HG03045 (cell line): ENCODE results near the gene PDZRN3.

ENCODE experiments used
- ATAC-seq: cut with Tn5 transposase; IDR thresholded peaks from one replicate; pipeline ENCODE4 v1.9.1; 2021; ENCODE audit warnings: mild to moderate bottlenecking, moderate library complexity; ENCODE audit not compliant: unreplicated experiment

The PDZRN3 gene

DNA sequence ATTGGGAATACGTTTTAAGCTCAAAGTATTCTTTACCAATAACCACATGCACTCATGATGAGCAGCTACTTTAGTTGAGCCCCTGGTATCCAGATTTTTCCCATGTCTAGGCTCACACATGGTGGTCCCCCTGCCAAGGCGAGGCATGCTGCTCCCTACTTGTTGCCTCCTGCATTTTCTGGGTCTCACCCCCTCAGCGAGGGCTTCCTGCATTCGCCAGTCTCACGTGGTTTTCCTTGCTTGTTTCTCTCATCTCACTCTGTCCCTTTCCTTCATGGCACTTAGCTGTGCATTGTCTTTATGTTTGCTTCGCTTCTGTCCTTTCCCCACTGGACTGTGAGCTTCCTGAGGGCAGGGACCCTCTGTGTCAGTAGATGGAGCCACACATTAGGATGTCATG, 99.2 kb downstream of the PDZRN3 start:
- no peak for ATAC-seq

DNA sequence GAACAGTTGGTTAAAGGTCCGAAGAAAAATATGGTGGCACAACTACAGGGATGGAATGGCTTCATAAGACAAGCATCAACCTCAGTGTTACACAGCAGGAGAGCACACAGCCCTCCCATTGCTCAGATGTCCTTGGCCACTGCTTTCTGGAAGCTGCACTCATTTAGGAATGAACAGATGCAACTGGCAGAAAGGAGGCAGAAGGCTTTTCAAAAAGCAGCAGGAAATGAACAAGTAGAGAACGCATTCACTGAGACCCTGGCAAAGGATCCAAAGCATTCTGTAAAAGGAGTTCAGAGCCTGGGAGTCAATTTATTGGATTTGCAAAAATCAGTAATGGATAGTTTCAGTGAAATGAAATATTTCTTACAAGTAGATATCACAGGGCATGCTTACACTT, 101.1 kb downstream of the PDZRN3 start:
- ATAC-seq, result no peak

DNA sequence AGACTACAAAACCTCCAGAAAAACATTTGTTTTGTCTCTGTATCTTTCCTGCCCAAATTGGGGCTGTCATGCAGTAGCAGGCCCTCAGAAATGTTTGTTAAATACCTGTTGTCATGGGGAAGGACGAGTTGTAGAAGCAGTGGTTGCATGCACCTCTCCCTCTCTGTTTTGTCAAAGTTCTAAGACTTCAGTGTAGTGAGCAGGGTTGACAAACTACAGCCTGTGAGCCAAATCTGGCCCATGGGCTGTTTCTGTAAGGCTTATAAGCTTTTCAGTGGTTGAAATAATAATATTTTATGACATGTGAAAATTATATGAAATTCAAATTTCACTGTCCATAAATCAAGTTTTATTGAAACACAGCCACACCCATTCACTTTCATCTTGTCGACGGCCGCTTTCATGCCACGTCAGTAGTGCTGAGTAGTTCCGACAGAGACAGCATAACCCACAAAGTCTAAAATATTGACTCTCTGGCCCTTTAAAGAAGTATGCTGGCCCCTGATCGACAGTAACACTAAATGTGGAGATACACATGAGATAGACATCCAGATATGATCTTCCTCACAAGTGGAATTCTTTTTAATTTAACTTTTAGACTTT, 102.9 kb downstream of the PDZRN3 start:
- no peak for ATAC-seq

DNA sequence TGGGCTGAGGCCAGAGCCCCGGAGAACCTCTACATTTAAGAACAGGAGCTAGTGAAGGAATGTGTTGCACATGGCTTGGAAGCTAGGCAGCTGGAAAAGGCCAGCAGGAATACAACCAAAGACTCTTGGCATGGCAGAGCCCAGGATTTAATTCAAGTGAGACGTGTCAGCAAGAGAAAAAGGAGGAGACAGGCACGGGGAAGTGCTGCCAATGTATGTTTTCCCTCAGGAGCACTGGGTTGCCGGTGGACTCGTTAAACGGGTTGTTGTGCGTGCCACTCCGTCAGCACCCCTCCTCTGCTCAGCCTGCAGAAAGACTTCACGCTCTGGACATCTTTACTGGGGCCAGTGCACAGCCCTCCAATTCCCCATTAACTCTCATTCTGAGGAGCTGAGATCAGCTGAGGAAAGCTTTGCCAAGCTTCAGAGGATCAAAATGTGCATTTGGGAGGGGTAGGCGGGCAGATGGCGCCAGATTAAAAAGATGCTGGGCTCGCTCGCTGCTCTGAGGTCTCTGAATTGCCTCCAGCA, 103.7 kb downstream of the PDZRN3 start:
- no peak for ATAC-seq

DNA sequence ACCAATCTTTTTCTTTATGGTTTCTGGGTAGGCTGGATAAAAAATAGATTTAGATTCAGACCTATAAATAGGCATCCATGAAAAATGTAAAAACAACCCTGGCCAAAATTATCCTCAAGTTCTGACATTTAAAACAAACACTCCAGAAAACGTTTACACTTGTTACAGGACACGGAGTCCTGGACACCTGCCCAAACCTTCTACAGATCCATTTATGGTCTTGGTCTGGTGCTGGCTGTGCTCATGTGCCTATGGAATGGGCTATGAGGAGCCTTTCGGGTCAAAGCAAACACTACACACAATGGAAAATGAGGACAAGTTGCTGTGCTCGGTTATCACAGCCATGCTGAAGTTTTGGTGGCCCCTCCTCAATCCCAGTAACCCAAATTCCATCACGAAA, 108.1 kb downstream of the PDZRN3 start:
- ATAC-seq, result no peak

DNA sequence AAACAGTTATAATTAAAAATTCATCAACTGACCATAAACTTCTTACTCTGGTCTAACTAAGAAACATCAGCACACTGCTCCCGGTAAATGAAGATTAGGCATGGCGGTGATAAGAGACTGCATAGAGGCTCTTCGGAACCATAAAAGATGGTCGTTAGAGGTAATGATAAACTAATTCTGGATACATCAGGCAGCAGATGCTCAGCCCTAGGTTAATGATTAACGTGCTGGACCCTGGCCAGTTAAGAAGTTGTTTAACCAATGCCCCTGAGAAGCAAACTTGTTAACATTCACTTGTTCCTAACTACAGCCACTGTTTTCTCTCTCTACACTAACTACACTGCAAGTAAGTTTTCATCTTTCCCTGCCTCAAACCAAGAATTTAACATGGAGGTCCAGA, 111.5 kb downstream of the PDZRN3 start:
- no peak for ATAC-seq

DNA sequence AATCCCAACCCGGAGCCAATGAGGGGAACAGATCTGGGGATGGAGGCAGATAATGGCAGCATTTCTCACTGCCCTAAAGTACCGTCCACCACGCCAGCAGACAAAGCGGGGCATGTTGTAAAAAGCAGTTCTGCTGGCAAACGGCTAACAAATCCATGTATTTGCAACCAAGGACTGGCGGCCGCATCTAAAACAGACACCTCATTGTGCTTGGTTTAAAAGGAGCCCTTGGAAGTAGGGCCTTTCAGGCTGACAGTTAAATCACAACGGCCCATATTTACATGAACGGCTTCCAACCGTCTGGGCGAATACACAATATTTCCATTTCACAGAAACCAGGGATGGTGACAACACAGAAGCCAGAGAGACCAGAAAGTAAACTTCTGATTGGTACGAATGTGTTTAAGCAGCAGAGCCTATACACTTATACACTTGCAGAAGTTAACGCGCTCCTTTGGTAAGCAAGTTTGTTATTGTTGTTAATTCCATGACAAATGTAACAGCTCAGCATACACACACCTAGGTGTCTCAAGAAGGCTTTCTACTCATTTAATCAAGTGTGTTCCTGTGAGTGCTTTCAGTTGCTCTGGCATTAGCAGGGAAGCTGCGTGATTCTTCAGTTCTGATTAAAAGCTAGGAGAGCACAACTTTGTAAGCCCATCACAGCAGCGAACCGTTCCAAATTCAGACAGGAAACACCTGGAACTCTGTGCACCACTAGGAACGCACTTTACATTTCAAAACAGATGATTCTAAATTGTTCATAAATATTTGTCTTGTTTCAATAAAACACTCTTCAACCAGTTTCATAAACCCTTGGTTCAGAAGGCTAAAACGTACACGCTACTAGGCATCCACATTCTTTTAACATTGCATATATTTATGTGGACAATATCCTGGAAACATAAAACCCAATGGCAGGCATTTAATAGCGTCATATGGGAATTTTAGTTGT, 112.9 kb downstream of the PDZRN3 start:
- no peak for ATAC-seq

DNA sequence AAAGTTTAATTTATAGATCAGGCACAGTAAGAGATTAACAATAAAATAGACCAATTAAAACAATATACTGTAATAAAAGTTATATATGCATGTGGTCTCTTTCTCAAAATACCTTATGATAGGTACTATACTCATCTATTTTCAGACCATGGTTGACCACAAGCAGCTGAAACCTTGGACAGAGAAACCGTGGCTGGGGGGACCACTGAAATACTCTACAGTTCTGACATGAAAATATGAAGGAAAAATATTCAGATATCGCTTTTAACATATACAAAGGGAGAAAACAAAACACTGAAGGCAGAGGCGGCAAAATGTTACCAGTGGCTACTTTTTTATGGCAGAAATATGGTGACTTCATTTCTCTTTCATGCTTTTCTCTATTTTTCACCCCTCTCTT, 114.0 kb downstream of the PDZRN3 start:
- ATAC-seq, result no peak

DNA sequence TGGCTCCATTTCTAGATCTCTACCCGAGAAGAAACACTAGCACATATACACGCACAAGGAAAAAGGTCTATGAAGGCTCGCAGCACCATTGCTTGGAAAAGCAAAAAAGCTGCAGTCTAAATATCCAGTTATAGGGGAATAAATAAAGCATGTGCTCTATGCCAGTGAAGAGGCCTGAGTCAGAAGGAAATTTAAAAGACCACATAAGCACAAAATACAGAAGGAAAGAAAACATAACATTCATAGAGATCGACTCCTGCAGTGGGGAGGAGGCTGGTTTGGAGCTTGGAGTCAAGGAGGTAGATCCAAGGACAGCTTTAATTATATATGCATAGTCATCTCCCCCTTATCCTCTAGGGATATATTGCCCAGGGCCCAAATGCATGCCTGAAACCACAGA, 114.4 kb downstream of the PDZRN3 start:
- ATAC-seq, result no peak

DNA sequence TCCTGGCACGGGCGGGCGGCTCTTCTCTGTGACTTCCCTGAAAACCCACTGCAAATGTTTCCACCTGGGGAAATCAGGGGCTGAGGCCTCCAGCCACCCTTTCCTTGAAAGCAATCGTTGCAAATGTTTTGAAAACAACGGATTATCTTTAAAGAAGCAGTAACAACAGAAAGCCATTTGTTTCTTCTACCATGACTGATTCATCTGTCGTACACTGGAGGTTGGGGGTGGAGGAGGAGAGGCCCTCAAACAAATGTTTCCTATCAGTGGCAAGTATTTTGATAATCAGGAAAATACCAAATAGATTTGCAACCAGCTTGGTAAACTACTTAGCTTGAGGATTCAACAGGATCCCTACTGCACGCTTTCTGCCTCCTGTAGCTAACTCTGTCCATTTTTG, 114.9 kb downstream of the PDZRN3 start:
- no peak for ATAC-seq

DNA sequence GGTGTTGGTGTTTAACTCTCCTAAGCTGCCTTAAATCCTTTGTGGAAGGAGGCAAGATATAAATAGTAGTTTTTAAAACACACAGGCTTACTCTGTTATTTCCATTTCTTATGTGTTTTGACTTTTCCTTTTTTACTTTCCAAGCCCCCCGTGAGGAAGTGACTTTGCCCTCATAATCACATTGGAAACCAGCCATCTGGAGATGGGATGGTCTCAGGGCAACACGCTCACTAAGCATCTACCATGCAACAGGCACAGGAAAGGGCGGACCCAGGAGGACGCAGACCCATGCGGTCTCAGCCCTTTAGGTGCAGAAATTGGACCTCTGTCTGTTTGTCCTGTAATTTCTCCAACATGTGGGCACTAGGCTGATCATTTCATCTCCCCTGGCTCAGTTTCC, 115.7 kb downstream of the PDZRN3 start:
- no peak for ATAC-seq

DNA sequence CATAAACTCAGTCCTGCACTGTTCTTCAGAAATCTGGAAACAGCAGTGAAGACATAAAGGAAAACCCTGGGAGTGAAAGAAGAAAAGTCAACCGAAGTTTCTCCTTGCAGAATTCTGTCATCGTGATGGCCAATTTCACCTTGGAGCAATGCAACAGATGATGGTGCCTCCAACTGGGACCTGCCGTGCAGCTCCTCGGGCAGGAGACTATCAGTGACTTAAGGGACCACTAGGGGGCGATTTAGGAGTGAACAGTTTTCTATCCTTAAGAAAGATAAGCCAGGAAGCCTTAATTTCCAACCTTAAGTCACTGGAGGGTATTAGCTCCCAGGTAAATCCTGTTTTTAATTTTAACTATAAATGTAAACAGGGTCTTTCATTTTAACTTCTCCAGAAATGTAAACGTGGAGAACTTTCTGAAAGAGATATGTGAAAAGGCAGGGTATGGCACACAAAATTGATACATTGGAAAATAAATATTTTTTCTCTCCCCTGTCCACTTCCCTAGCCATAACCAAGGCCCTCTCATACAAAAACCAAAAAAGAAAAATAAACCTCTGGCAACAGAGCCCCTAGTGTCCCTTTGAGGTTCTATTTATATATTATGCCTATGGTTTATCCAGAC, 116.3 kb downstream of the PDZRN3 start:
- peak; percentile 55 for ATAC-seq

DNA sequence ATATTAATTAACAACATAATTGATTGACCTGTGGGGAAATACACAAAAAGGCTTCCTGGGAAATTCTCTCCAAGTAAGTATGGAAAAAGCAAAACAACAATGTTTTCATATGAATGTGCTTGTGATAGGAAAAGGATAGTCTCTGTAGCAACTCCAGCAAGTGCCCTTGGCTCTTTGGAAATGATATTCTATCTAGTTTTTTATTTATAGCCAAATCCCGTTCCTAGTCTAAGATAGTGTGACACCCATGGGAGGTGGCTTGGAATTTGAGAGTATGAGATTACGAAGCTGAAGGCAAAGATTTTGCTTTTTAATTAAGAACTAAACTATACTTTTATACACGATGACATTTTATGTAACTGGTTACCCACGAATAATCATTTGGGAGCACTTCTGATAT, 119.9 kb downstream of the PDZRN3 start:
- ATAC-seq, result no peak

DNA sequence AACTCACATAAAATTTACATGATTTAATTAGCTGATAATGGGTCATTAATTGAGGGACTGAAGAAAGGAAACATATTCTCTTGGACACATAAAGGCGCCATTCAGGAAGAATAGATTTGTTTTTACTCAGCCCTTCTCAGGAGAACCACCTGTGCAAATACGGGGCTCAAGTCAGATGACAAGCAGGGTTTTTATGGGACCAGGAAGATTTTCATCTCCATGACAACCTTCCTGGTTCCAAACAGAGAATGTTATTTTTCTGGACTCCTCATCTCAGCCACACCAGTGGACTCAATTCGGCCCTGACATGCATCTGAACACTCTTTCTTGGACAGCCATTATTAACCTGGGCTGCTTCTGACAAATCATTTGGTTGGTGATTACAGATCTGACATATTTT, 120.5 kb downstream of the PDZRN3 start:
- no peak for ATAC-seq

DNA sequence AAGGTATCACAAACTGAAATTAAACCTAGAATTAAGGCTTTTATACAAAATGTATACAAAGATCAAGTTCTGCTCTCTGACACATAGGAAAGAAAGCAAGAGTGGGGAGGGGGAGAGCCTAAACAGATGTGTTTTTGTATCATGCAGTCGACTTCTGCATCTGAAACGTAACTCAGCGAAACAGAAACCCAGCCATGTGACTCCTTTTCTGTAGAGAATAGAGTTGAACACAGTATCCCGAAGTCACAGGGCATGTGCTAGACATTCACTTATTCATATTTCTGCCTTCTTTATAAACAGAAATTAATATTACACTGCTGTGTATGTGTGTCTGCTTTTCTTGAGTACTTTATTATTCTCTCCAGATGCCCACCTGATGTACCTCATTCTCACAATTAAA, 121.0 kb downstream of the PDZRN3 start:
- ATAC-seq, result peak; percentile 45

DNA sequence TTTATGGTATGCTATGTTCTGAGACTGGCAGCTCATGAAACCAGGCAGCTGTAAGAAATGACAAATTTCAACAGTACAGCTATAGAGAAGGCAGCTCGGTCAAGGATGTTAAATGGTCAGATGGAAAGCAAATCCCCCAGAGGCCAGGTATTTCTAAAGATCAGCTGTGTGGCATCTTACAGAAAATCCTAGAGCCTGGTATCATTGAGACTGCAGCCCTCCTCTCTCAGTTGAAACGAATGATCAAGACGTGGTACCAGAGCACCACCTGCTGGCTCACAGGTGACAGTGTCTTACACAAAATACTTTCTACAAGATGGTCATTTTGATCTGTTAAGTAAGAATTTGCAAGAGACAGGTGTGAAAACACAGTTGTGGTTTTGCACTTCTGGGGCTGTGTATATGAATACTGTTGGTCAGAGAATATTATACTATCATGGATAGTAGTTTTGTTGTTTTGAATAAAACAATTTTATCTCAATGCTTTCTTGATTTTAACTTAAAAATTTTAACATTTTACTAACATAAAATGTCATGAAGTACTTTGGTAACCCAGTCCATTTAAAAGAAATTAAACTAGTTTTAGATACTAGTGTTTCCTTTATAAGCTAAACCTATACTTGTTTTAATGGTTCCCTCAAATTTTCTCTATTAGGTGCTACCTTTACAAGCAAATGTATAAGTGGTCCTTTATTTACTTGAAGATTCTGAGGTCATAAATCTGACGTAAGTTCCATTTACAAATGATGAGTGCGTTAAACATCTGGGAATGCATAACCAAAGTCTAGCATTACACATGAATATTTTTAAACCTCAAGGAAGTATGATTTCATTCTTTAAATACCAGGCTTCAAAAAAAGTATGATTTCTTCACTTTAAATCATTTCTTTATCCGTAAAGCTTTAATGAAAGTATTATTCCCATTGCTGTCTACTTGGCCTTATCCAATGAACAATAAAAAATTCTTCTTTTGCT, 121.8 kb downstream of the PDZRN3 start:
- peak; percentile 52 for ATAC-seq

DNA sequence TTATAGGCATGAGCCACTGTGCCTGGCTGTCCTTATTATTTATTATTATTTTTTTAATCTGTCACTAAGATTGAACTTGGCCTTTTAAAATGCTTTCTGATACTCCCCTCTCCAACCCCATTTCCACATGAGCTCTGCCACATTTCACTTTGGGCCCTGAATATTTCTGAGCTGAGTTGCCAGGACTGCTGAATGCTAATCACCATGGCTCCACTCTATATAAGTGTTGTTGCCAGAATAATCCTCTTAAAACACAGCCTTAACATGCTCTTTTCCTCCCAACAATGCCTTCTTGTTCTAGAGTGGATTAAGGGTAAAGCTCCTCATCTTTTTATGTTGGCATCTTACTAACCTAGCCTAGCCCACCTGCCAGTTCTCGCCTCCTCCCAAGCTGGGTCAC, 124.4 kb downstream of the PDZRN3 start:
- ATAC-seq, result no peak

DNA sequence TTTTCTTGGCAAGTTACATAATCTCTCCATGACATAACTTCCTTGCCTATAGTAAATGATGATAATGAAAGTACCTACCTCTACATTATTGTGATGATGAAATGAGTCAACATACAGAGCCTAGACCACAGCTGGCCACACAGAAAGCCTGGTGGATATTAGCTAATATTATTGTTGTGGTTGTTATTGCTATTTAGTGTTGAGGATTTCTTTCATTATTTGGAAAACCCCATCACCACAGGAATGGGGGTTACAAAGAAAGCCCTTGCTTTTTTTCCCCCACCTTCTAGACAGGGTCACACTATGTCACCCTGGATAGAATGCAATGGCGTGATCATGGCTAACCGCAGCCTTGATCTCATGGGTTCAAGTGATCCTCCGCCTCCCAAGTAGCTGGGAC, 125.0 kb downstream of the PDZRN3 start:
- no peak for ATAC-seq

DNA sequence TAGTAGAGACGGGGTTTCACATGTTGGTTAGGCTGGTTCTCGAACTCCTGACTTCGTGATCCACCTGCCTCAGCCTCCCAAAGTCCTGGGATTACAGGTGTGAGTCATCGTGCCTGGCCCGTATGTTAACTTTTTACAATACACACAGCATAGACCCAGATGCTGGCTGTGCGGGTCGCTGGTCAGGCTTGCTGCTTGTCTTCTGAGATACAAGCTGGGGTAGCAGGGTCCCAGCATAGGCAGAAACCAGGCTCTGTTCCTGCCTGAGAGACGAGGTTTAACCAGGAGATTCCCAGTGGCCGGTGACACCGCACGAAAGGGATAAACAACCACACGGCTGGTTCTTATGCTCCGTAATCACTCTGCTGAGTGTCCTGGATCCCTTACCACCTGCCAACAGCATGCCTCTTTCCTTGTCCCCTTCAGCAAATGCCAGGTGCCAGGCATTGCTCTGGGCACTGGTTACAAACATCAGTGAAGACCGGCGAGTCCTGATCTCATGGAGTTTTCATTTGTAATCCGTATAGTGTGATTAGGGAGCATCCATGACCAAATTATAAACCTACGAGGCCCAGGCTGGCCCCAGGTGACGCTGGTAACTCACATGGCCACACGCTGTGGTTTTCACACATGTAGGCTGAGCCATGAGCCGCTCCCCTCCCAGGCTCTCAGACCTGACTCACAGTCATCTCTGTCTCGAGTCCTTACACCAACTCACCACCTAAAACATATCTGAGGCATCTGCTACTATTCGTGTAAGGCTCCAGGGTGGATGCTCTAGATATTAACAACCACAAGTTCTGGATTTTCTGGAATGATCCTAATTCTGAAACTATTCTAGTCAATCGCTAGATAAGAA, 125.7 kb downstream of the PDZRN3 start:
- ATAC-seq, result no peak
